NAMALWA (cell line): ENCODE measurements around the gene ZRANB1.

Experiments used
- DNase-seq: peaks from one replicate; pipeline ENCODE4 v3.0.0-alpha.2; 2015; ENCODE audit warnings: low spot score

Gene ZRANB1

DNA sequence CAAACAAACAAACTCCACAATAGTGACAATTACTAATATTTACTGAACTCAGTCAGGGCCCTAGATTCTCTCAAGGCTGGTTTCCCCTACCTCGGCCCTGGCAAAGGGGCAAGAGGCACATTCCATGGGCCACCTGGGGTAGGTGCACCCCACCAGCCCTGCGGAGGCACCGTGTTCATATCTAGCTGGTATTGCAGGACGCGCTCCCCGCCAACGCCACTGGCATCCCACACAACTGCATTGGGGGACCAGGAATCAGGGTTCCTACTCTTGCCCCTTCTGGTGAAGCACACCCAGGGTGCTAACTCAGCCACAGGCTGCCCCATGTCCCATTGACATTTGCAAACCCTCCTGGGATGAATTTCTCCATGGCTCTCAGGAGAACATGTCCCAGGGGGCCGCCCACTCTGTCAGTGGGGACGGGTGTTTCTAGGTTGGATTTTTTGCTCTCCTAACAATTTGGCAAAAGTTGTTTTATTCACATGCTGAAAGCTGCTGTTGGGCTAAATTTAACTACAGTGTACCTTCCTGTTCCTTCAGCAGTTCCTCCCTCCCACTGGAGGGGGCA, 76.7 kb downstream of the ZRANB1 start:
- no peak for DNase-seq

- no peak for DNase-seq
Measured at GRCh38 chr10:125020386-125020785, 78.5 kb downstream of the ZRANB1 start.

- no peak for DNase-seq
Measured at GRCh38 chr10:125020871-125021270, 78.9 kb downstream of the ZRANB1 start.

DNA sequence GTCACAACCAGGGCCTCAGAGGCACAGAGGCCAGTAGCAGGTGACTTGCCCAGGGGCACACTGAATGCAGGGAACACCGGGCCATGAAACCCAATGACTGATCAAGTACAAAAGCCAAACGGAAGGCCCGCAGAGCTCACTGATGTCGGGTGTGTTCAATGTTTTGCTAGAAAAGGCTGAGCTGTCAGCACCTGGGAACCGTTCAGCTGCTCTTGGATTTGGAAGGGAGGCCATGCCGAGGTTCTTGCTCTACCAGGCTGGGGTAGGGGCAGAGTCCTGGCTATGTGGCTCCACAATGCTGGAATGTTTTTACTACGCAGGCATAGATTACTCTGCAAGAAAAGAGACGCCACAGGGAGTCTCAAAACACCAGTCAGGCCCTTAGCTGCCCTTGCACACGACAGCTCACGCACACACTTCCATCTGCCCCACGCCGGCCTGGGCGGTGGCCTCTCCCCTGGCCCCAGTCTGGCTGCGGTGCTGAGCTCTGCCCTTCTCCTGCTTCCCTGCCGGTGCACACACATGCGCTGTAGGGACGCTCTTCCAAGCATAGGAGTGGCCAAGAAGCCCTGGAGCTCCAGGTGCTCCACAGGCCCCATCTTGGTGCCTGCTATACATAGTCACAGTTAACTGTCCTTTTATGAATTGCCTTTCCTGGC, 79.9 kb downstream of the ZRANB1 start:
- no peak for DNase-seq

DNA sequence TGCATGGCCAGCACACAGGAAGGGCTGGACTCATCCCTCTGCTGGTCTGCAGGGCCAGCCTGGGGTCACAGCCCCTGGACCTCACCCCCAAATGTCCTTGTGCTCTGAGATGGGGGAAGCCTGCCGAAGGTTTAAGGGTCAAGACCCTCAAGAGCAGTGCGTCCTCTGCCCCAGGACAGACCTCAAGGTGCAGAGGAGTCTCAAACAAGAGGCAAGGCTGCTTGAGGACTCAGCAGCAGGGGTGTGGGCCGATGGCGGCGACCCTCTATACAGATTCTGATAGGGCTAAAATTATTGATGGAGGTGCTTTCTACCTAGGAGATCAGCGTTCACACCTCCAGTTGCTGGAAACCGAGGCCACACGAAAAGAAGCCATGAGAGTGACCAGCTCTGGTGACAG, 80.7 kb downstream of the ZRANB1 start:
- DNase-seq: no peak

DNA sequence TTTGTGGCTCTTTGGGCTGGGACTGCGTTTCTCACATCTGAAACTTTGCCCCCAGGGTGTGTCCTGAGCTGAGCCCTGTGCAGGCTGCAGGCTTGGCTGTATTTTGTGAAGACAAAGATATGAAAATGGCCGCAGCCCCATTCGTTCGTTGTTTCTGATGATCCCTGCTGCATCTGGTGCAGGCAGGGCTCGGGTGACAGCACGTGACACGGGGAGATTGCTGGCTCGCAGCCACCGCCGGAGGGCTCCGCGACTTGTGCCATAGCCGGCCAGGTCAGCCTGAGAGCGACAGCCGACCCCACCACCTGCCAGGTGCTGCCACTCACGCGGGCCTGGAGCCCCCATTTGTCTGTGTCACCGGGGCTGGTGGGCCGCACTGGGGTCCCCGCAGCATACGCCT, 81.3 kb downstream of the ZRANB1 start:
- no peak for DNase-seq

- DNase-seq: no peak
Measured at GRCh38 chr10:125023862-125024496, 82.1 kb downstream of the ZRANB1 start.

DNA sequence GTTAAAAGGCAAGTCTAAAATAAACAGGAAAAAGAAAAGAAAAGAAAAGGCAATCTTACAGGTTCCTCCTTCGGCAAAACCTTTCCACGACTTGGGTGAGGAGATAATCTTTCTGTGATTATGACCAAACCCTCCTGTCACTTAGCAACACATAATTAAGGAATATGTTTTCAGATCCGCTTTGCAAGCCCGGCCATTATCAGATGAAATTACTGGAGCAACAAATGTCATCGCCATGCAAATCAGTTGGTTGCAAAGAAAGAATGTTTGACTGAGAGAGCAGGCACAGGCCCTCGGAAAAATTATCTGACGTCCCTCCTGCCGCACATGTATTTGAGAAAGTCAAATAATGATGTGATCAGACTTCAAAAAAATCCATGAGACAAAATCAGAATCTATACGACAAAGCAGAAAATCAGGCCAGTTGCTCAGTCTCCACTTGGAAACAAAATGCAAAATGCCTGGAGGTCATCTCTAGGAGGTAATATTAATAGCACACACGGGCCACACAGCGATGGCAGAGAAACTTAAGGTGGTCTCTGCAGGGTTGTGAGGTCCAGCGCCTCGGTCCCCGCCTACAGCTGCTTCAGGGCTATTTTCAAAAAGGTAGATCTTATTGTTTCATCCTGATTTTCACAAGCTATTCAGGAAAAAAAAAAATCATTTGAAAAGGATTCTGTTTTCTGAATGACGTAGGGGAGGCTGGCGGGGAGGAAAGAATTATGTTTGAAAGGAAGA, 82.7 kb downstream of the ZRANB1 start:
- peak; percentile 39 for DNase-seq

GRCh38 chr10:125025341-125025740, 83.4 kb downstream of the ZRANB1 start:
- peak; percentile 22 for DNase-seq

DNA sequence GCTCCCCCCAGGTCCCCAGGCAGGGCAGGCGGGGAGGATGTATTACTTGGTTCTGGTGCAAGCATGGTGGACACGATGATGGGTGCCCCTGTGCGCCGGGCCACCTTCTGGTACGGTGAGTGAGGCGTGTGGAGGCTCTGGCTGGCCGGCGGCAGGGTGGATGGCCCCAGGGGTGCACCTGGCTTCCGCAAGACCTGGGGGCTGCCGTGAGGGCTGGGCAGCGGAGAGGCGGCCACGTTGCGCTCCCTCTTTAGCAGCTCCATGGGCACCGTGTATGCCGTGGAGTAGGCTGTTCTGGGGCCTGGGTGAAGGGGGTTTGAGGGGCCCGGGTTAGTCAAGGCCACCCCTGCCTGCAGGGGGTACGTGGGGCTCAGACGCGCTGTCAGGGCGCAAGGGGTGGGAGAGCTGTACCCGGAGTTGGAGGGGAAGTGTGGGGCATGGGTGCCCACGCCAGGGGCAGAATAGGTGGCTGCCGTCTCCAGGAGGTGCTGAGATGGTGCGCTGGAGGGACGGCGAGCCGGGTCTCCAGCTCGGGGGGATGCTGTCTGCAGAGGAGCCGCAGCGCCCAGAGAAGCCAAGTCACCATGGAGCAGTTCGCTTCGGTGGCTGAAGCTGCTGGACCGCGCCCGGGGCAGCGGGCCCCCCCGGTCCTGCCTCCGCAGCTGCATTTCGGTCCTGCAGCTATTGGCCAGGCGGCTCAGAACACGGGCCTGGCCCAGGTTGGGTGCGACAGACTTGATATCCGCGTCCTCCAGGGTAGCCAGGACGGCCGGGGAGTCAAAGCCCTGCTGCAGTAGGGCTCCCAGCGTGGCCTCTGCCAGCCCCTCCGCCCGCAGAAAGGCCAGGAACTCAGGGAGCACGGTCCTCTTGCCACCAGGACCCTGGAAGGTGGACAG, 84.4 kb downstream of the ZRANB1 start:
- no peak for DNase-seq

DNA sequence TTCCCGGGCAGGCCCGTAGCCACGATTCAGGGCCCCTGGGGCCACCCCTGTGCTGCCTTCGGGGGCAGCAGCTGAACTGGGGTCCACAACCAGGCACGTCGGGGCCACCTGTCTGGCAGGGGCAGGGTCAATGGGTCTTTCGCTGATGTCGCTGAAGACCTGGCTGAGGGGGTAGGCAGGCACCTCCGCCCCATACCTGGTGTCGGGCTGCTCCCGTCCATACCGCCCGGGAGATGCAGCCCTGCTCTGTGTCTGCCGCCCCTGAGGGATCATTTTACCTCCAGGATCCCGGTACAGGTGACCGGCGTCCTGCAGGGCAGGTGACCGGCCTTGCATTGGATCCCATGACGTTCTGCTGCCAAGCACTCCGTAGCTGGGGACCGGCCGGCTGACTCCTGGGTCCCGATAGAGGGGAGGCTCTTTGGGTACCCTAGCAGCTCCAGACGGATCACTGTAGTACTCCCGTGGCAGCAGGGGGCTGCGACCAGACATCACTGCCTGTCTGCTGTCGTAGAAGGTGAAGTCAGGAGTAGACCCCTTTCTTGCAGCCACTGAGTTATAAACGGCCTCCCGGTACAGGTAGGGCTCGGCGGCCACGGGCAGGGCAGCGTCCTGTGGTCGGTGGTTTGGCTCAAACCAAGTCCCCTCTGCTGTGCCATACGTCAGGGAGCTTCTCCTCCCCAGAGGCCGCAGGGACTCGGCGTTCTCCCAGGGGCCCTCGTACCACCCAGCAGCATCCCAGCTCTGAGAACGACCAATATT, 85.2 kb downstream of the ZRANB1 start:
- DNase-seq: no peak

GRCh38 chr10:125027871-125028869, 86.2 kb downstream of the ZRANB1 start:
- no peak for DNase-seq

DNA sequence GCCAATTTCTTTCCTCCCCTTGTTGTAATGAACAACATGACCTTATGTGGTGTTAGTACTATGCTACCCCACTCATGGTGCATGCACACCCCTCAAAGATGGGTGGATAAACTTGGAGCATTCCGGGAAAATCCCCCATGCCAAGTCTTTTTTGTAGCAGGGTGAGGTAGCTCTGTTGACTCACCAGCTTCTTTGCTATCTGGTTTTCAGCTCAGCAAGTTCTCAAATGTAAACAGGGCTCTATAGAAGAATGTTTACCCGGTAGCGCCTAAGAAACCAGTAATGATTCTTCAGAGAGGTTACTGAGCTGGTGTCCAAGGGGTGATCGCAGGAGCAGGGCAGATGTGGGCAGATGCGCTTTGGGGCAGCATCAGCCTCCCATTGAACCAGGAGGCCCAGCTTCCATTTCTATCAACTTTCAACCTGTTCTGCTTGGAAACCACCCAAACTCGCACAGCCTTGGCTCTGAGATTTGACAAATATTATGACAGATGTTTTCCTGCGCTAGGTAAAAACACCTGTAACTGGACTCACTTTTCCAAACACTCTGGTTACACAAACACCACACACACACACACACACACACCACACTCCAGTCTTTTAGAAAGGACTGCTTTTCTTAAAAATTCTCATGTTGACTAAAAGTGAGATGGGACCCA, 87.8 kb downstream of the ZRANB1 start:
- no peak for DNase-seq

DNA sequence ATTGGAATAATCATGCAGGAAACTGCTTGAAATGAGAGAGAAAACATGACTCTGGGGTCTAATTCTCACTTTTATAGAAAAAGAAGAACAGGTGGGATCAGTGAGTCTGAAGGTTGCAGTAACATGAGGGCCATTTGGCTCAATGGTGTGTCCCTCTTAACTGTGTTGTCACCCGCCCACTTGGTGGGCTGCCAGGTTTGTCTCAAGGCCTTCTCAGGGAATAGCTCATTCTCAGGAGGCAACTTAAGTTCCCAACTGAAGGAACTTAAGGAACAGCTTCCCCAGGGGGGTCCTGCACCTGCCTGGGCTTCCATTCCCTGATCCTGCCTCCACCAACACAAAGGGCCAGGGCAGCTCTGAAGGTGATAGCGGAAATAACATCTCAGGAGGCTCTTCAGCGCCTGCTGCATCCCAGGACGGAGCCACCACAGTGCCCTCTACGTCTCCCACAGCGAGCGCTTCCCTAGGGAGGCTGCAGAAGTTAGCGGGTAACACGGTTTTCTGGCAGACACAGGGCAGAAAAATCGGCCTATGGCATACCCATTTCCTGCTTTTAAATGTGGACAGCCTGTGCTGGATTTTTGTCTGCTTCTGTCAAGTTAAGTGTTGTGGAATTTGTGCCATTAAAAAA, 88.8 kb downstream of the ZRANB1 start:
- no peak for DNase-seq

- DNase-seq: no peak
Measured at GRCh38 chr10:125032474-125033020, 90.6 kb downstream of the ZRANB1 start.

GRCh38 chr10:125033146-125033924, 91.4 kb downstream of the ZRANB1 start:
- DNase-seq: no peak

GRCh38 chr10:125034675-125035074, 92.8 kb downstream of the ZRANB1 start:
- no peak for DNase-seq

DNA sequence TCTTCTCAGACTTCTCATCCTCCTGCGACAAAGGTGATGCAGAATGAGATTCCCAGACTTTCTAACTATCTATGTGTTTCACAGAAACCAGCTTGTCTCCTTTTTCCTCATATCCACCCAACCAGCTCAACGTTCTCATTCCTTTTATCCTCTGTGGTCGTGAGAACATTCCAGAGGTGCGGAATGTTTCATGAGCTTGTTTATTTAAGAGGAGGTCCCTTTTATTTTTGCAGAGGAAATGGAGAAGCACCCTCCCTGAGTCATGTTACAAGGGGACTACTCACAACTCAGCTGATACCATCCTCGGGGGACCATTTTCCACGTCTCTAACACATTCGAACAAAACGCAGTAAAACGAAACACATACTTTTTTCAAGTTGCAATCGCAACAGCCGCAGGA, 93.2 kb downstream of the ZRANB1 start:
- DNase-seq: no peak
